HepG2 (cell line): Measurements from ENCODE around the gene TIMM8B. TPM values are rescaled to one million over a fixed set of nuclear protein-coding genes. Genes with fewer than 3 reads are reported as not detected.

Experiments
- AFF4 ChIP-seq: sonication (generic); formaldehyde crosslinking; IDR thresholded peaks from 2 replicates; pipeline ENCODE4 v1.4.0; 2020; ENCODE audit warnings: missing genetic modification reagents
- AKAP8 ChIP-seq: sonication (generic); formaldehyde crosslinking; IDR thresholded peaks from 2 replicates; pipeline ENCODE4 v1.5.1; 2020; ENCODE audit warnings: mild to moderate bottlenecking, missing genetic modification reagents
- ATF7-NPFF ChIP-seq: sonication (generic); formaldehyde crosslinking; IDR thresholded peaks from 2 replicates; pipeline ENCODE4 v1.8.1; 2023; ENCODE audit warnings: mild to moderate bottlenecking, low read depth, missing genetic modification reagents, moderate library complexity
- BHLHE40 ChIP-seq: IDR thresholded peaks from 2 replicates; pipeline ENCODE4 v1.6.1; 2011; ENCODE audit warnings: low read length, improper control_type of control experiment
- ELF1 ChIP-seq: sonication (generic); formaldehyde crosslinking; IDR thresholded peaks from 2 replicates; pipeline ENCODE4 v1.4.0; 2020; ENCODE audit warnings: missing genetic modification reagents
- GATA4 ChIP-seq: sonication (generic); IDR thresholded peaks from 2 replicates; pipeline ENCODE4 v1.6.1; 2016; ENCODE audit warnings: antibody characterized with exemption, low read depth, borderline replicate concordance
- KAT7 ChIP-seq: IDR thresholded peaks from 2 replicates; pipeline ENCODE4 v1.6.1; 2018; ENCODE audit warnings: borderline replicate concordance, missing compliant biosample characterization
- KDM3A ChIP-seq: IDR thresholded peaks from 2 replicates; pipeline ENCODE4 v1.6.1; 2018; ENCODE audit warnings: low read depth, missing compliant biosample characterization
- MEF2D ChIP-seq: sonication (generic); formaldehyde crosslinking; IDR thresholded peaks from 2 replicates; pipeline ENCODE4 v1.5.1; 2020; ENCODE audit warnings: mild to moderate bottlenecking, missing genetic modification reagents
- NCOA5 ChIP-seq: sonication (generic); formaldehyde crosslinking; IDR thresholded peaks from 2 replicates; pipeline ENCODE4 v1.4.0; 2020; ENCODE audit warnings: missing genetic modification reagents
- NR2C2 ChIP-seq: sonication (generic); formaldehyde crosslinking; IDR thresholded peaks from 2 replicates; pipeline ENCODE4 v1.4.0; 2020; ENCODE audit warnings: missing genetic modification reagents, mild to moderate bottlenecking, moderate library complexity, borderline replicate concordance
- PAF1 ChIP-seq: IDR thresholded peaks from 2 replicates; pipeline ENCODE4 v1.6.1; 2016; ENCODE audit warnings: missing genetic modification reagents, missing compliant biosample characterization
- RBM22 ChIP-seq: fragments of 200-400 bp; formaldehyde crosslinking; optimal IDR thresholded peaks from 2 replicates; pipeline ENCODE3; 2017; ENCODE audit warnings: mild to moderate bottlenecking, low read length, moderate library complexity
- SIN3A ChIP-seq: IDR thresholded peaks from 2 replicates; pipeline ENCODE4 v1.6.1; 2011; ENCODE audit warnings: low read depth, mild to moderate bottlenecking, control low read depth, low read length, borderline replicate concordance
- SMAD3 ChIP-seq: sonication (generic); formaldehyde crosslinking; IDR thresholded peaks from 2 replicates; pipeline ENCODE4 v1.4.0; 2020; ENCODE audit warnings: missing genetic modification reagents
- SPEN ChIP-seq: sonication (generic); formaldehyde crosslinking; IDR thresholded peaks from 2 replicates; pipeline ENCODE4 v1.5.1; 2020; ENCODE audit warnings: low read depth, mild to moderate bottlenecking, missing genetic modification reagents
- STAG1 ChIP-seq: sonication (generic); formaldehyde crosslinking; IDR thresholded peaks from 2 replicates; pipeline ENCODE4 v1.4.0; 2020; ENCODE audit warnings: missing genetic modification reagents
- TOE1 ChIP-seq: sonication (generic); formaldehyde crosslinking; IDR thresholded peaks from 2 replicates; pipeline ENCODE4 v1.4.0; 2020; ENCODE audit warnings: mild to moderate bottlenecking, missing genetic modification reagents
- TSC22D2 ChIP-seq: sonication (generic); formaldehyde crosslinking; IDR thresholded peaks from 2 replicates; pipeline ENCODE4 v1.5.1; 2020; ENCODE audit warnings: missing genetic modification reagents, mild to moderate bottlenecking, borderline replicate concordance
- ZNF17 ChIP-seq: sonication (generic); formaldehyde crosslinking; IDR thresholded peaks from 2 replicates; pipeline ENCODE4 v1.5.0; 2020; ENCODE audit warnings: mild to moderate bottlenecking, missing genetic modification reagents
- ZNF275 ChIP-seq: sonication (generic); formaldehyde crosslinking; IDR thresholded peaks from 2 replicates; pipeline ENCODE4 v1.8.0; 2022; ENCODE audit warnings: missing genetic modification reagents, mild to moderate bottlenecking, inconsistent platforms, borderline replicate concordance
- ZNF337 ChIP-seq: sonication (generic); formaldehyde crosslinking; IDR thresholded peaks from 2 replicates; pipeline ENCODE4 v1.5.1; 2020; ENCODE audit warnings: missing genetic modification reagents, low read depth, mild to moderate bottlenecking, borderline replicate concordance
- ZNF562 ChIP-seq: sonication (generic); formaldehyde crosslinking; IDR thresholded peaks from 2 replicates; pipeline ENCODE4 v1.8.0; 2022; ENCODE audit warnings: missing genetic modification reagents, borderline replicate concordance
- ZNF644 ChIP-seq: IDR thresholded peaks from 2 replicates; pipeline ENCODE4 v1.6.1; 2016; ENCODE audit warnings: low read depth
- ZNF761 ChIP-seq: sonication (generic); formaldehyde crosslinking; conservative IDR thresholded peaks from 2 replicates; pipeline ENCODE4 v1.4.0; 2020; ENCODE audit warnings: mild to moderate bottlenecking, missing genetic modification reagents
- polyA plus RNA-seq, 8 experiments: library from polyadenylated mRNA; depleted of rRNA in 3 of 8; stranded (reverse) in 7 of 8; unstranded in 1 of 8; fragments of >200 nt; fragmentation: Illumina TruSeq in 4 of 8; extraction: Trizol in 4 of 8; gene quantifications; 2 replicates each; pipeline versions ENCODE4 v1.2.1 to v1.2.3, GENCODE V29; 2011 to 2016; ENCODE audit warnings: low read depth in 4 of 8, missing spikeins in 1 of 8, mixed read lengths in 1 of 8; ENCODE audit not compliant: insufficient read depth in 1 of 8
- total RNA-seq, 5 experiments: library from RNA; depleted of rRNA; stranded (reverse); fragments of >200 nt; fragmentation: Illumina TruSeq; extraction: Trizol; gene quantifications; 2 replicates each; pipeline ENCODE4 v1.2.3, GENCODE V29; 2016; ENCODE audit warnings: low read depth in 1 of 5
- TF ChIP-seq, protein P1 (sequence below): sonication (generic); formaldehyde crosslinking; IDR thresholded peaks from 2 replicates; pipeline ENCODE4 v1.4.0; 2020; ENCODE audit warnings: low read depth, mild to moderate bottlenecking, missing genetic modification reagents

Gene TIMM8B
- total and polyA plus RNA-seq, 2 of the 13 experiments (the other 11 are each of a cell fraction or from before 2014, with no cell fraction given), result 84.5 to 98.3 TPM

GRCh38 chr11:112073941-112074811 lies 12.4 kb downstream of the TIMM8B start, which contains the start of the genes NKAPD1 and PIH1D2 (continued):
- no peak for TF ChIP-seq NCOA5
- peak; percentile 74; the same call in 1 of the 2 replicates for TF ChIP-seq SPEN (CRISPR knock-in tag)
- peak; percentile 84; the same call in 1 of the 2 replicates for TF ChIP-seq KAT7 (CRISPR knock-in tag)
- TF ChIP-seq TOE1, result no peak
- no peak for TF ChIP-seq AFF4 (CRISPR knock-in tag)
- TF ChIP-seq TSC22D2 (CRISPR knock-in tag), result no peak
- TF ChIP-seq SIN3A, result peak; percentile 94
- no peak; the same call in 1 of the 2 replicates for TF ChIP-seq ATF7-NPFF (CRISPR knock-in tag)
- peak; percentile 54; the same call in 1 of the 2 replicates for TF ChIP-seq ZNF275 (CRISPR knock-in tag)
- TF ChIP-seq STAG1 (CRISPR knock-in tag), result no peak
- TF ChIP-seq NR2C2 (CRISPR knock-in tag), result peak; percentile 81; the same call in 1 of the 2 replicates
- TF ChIP-seq ZNF337, result no peak; the same call in 1 of the 2 replicates
- no peak for TF ChIP-seq ZNF761 (CRISPR knock-in tag)
- TF ChIP-seq MEF2D (CRISPR knock-in tag), result no peak
- TF ChIP-seq, protein P1, sequence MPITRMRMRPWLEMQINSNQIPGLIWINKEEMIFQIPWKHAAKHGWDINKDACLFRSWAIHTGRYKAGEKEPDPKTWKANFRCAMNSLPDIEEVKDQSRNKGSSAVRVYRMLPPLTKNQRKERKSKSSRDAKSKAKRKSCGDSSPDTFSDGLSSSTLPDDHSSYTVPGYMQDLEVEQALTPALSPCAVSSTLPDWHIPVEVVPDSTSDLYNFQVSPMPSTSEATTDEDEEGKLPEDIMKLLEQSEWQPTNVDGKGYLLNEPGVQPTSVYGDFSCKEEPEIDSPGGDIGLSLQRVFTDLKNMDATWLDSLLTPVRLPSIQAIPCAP (CRISPR knock-in tag), result no peak
- TF ChIP-seq PAF1 (CRISPR knock-in tag), result no peak
- TF ChIP-seq ELF1 (CRISPR knock-in tag), result peak; percentile 63
- TF ChIP-seq GATA4, result no peak
- TF ChIP-seq BHLHE40, result no peak
- no peak for TF ChIP-seq SMAD3
- TF ChIP-seq KDM3A (CRISPR knock-in tag), result no peak; the same call in 1 of the 2 replicates
- TF ChIP-seq ZNF562 (CRISPR knock-in tag), result no peak
- no peak for TF ChIP-seq ZNF17 (CRISPR knock-in tag)
- TF ChIP-seq AKAP8, result no peak
- TF ChIP-seq ZNF644, result no peak
- TF ChIP-seq RBM22, result peak; percentile 56
